ENCODE measurements around the gene PJA2. TPM values are rescaled to one million over a fixed set of nuclear protein-coding genes. Genes with fewer than 3 reads are reported as not detected.

PJA2 gene
- polyA plus RNA-seq, 1 donor from 2014 or later = 142 TPM

DNA sequence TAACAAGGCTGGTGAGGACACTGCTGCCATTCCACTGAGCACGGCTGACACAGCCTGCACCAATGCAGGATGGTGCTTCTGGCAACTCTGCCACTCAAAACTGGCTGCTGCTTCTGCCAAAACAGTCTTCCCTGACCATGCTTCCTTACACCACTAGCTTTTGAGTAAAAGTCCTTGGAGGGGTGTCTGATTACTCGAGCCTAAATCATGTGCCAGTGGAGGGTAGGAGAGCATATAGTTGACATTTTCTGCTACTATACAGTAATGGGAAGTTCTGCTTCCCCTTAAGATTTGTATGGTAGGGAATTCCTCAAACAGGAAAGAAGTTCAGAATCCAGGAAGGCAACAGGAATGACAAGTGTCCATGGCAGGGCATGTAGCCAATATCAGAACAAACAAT lies 12.2 kb upstream of the PJA2 start:
- Histone ChIP-seq H3K9ac (ENCODE audit: low read length) (no peak overlapping the region), H3K27ac (ENCODE audit: low read length) (no peak overlapping the region), H4K20me1 (ENCODE audit: insufficient read depth) (no peaks in the 10 kb centered on the region), H3K9me2 (ENCODE audit: insufficient read depth, low read length) (no peaks in the 10 kb centered on the region), H3K79me2 (replicated peaks; ENCODE audit: insufficient read depth, low read length) (no peaks in the 10 kb centered on the region), H3F3A (ENCODE audit: insufficient read depth, low read length, poor library complexity, severe bottlenecking) (no peaks in the 10 kb centered on the region), H3K4me2 (ENCODE audit: low read length) (no peak overlapping the region), H3K27me3 (ENCODE audit: insufficient read depth, low read depth, low read length) (no peaks in the 10 kb centered on the region), H3K36me3 (ENCODE audit: insufficient read depth, low read length) (no peaks in the 10 kb centered on the region), H2AFZ (ENCODE audit: low read depth, low read length) (no peak overlapping the region), H3K4me3 (ENCODE audit: low read length) (no peak overlapping the region), H3K9me3 (ENCODE audit: low read length) (no peaks in the 10 kb centered on the region)
- TF ChIP-seq, protein P1, sequence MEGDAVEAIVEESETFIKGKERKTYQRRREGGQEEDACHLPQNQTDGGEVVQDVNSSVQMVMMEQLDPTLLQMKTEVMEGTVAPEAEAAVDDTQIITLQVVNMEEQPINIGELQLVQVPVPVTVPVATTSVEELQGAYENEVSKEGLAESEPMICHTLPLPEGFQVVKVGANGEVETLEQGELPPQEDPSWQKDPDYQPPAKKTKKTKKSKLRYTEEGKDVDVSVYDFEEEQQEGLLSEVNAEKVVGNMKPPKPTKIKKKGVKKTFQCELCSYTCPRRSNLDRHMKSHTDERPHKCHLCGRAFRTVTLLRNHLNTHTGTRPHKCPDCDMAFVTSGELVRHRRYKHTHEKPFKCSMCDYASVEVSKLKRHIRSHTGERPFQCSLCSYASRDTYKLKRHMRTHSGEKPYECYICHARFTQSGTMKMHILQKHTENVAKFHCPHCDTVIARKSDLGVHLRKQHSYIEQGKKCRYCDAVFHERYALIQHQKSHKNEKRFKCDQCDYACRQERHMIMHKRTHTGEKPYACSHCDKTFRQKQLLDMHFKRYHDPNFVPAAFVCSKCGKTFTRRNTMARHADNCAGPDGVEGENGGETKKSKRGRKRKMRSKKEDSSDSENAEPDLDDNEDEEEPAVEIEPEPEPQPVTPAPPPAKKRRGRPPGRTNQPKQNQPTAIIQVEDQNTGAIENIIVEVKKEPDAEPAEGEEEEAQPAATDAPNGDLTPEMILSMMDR (IDR thresholded peaks at IDR 0.05; ENCODE audit: poor library complexity, severe bottlenecking) = no peak
- TF ChIP-seq EZH2 (IDR thresholded peaks at IDR 0.05; ENCODE audit: borderline replicate concordance, insufficient read depth, low read length, poor library complexity, severe bottlenecking) (no peak), POLR2AphosphoS5 (IDR thresholded peaks at IDR 0.05) (no peak), SMC3 (conservative IDR thresholded peaks at IDR 0.05; ENCODE audit: poor library complexity) (no peak), EP300 (conservative IDR thresholded peaks at IDR 0.05; ENCODE audit: poor library complexity, severe bottlenecking) (no peak), MXI1 (conservative IDR thresholded peaks at IDR 0.05; ENCODE audit: poor library complexity, severe bottlenecking) (no peak), TAF1 (IDR thresholded peaks at IDR 0.05; ENCODE audit: low read depth) (no peak), RAD21 (conservative IDR thresholded peaks at IDR 0.05) (no peak)
- TF ChIP-seq, protein P2, sequence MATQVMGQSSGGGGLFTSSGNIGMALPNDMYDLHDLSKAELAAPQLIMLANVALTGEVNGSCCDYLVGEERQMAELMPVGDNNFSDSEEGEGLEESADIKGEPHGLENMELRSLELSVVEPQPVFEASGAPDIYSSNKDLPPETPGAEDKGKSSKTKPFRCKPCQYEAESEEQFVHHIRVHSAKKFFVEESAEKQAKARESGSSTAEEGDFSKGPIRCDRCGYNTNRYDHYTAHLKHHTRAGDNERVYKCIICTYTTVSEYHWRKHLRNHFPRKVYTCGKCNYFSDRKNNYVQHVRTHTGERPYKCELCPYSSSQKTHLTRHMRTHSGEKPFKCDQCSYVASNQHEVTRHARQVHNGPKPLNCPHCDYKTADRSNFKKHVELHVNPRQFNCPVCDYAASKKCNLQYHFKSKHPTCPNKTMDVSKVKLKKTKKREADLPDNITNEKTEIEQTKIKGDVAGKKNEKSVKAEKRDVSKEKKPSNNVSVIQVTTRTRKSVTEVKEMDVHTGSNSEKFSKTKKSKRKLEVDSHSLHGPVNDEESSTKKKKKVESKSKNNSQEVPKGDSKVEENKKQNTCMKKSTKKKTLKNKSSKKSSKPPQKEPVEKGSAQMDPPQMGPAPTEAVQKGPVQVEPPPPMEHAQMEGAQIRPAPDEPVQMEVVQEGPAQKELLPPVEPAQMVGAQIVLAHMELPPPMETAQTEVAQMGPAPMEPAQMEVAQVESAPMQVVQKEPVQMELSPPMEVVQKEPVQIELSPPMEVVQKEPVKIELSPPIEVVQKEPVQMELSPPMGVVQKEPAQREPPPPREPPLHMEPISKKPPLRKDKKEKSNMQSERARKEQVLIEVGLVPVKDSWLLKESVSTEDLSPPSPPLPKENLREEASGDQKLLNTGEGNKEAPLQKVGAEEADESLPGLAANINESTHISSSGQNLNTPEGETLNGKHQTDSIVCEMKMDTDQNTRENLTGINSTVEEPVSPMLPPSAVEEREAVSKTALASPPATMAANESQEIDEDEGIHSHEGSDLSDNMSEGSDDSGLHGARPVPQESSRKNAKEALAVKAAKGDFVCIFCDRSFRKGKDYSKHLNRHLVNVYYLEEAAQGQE (IDR thresholded peaks at IDR 0.05; ENCODE audit: borderline replicate concordance) = no peak

DNA sequence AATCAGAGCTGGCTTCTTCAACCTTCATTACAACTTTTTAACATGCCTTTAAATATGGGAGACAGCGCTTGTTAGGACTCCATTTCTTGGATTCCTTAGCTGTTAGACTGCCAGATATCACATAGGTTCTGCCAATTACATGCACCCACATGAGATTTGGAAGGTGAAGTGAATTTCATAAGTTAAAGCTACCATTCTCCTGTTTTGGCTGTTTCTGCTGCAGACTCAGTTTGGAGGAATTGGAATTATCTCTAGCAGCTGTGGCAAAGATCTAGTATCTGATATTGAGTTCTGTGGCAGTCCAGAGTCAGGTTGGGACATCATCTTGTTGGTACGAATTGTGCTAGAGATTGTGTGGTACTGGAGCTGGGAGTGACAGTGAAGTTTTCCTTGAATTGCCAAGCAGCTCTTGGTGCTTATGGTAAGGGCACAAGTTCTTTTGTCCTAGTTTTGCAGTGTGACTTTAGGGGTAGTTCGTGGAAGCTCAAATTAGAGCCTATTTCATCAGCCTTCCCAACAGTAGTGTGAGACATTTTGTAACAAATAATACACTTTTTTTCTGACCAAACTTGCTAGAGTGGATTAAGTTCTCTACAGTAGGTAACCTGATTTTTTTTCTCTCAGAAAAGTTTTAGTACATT lies 9.1 kb upstream of the PJA2 start:
- Histone ChIP-seq H4K20me1 (ENCODE audit: insufficient read depth) (no peaks in the 10 kb centered on the region), H3K4me3 (ENCODE audit: low read length) (no peak overlapping the region), H3K4me2 (ENCODE audit: low read length) (no peak overlapping the region), H3F3A (ENCODE audit: insufficient read depth, low read length, poor library complexity, severe bottlenecking) (no peaks in the 10 kb centered on the region), H3K27ac (ENCODE audit: low read length) (no peak overlapping the region), H3K27me3 (ENCODE audit: insufficient read depth, low read depth, low read length) (no peaks in the 10 kb centered on the region), H3K9ac (ENCODE audit: low read length) (no peak overlapping the region), H3K79me2 (replicated peaks; ENCODE audit: insufficient read depth, low read length) (no peaks in the 10 kb centered on the region), H2AFZ (ENCODE audit: low read depth, low read length) (no peak overlapping the region), H3K9me2 (ENCODE audit: insufficient read depth, low read length) (no peaks in the 10 kb centered on the region), H3K36me3 (ENCODE audit: insufficient read depth, low read length) (no peaks in the 10 kb centered on the region), H3K9me3 (ENCODE audit: low read length) (peaks cover 3% of the 10 kb centered on the region)
- TF ChIP-seq POLR2AphosphoS5 (IDR thresholded peaks at IDR 0.05) (no peak), SMC3 (conservative IDR thresholded peaks at IDR 0.05; ENCODE audit: poor library complexity) (no peak), MXI1 (conservative IDR thresholded peaks at IDR 0.05; ENCODE audit: poor library complexity, severe bottlenecking) (no peak), TAF1 (IDR thresholded peaks at IDR 0.05; ENCODE audit: low read depth) (no peak), RAD21 (conservative IDR thresholded peaks at IDR 0.05) (no peak), EZH2 (IDR thresholded peaks at IDR 0.05; ENCODE audit: borderline replicate concordance, insufficient read depth, low read length, poor library complexity, severe bottlenecking) (no peak), EP300 (conservative IDR thresholded peaks at IDR 0.05; ENCODE audit: poor library complexity, severe bottlenecking) (no peak)
- TF ChIP-seq, protein P2 (IDR thresholded peaks at IDR 0.05; ENCODE audit: borderline replicate concordance) = no peak
- TF ChIP-seq, protein P1 (IDR thresholded peaks at IDR 0.05; ENCODE audit: poor library complexity, severe bottlenecking) = no peak
